WERI-Rb-1 (cell line): ENCODE measurements around the gene TTC7B.
"Not testable (repeated sequence)": the region's sequence is repeated elsewhere in the genome, so short reads cannot be mapped to it uniquely, and the experiment has no call there.

Experiments
- DNase-seq: peaks from one replicate; pipeline ENCODE4 v3.0.0-alpha.2; 2020
- H3K27ac ChIP-seq: fragments of 250-450 bp; sonication (Bioruptor Pico); 2 replicates; pipeline ENCODE4 v1.5.1; 2020; ENCODE audit warnings: mild to moderate bottlenecking, moderate library complexity
- H3K27me3 ChIP-seq: fragments of 250-450 bp; sonication (Bioruptor Pico); 2 replicates; pipeline ENCODE4 v1.5.1; 2021; ENCODE audit warnings: mild to moderate bottlenecking, low read depth, moderate library complexity; ENCODE audit not compliant: insufficient read depth, severe bottlenecking
- H3K36me3 ChIP-seq: fragments of 250-450 bp; sonication (Bioruptor Pico); 2 replicates; pipeline ENCODE4 v1.5.1; 2020; ENCODE audit warnings: mild to moderate bottlenecking, moderate library complexity
- H3K4me3 ChIP-seq: 2 replicates; pipeline ENCODE4 v1.5.1; 2011; ENCODE audit warnings: low read depth, mild to moderate bottlenecking, control low read depth, low read length
- H3K9me3 ChIP-seq: fragments of 250-450 bp; sonication (Bioruptor Pico); 2 replicates; pipeline ENCODE4 v1.5.1; 2021; ENCODE audit warnings: mild to moderate bottlenecking, moderate library complexity; ENCODE audit not compliant: severe bottlenecking
- CTCF ChIP-seq: IDR thresholded peaks from 2 replicates; pipeline ENCODE4 v1.5.1; 2011; ENCODE audit warnings: low read depth, mild to moderate bottlenecking, control low read depth, inconsistent platforms, low read length

The TTC7B gene

GRCh38 chr14:90533591-90534021, 282.6 kb downstream of the TTC7B start:
- Histone ChIP-seq H3K27ac (no peak overlapping the region), H3K4me3 (no peak overlapping the region), H3K36me3 (peaks cover 5% of the 10 kb centered on the region), H3K9me3 (no peaks in the 10 kb centered on the region), H3K27me3 (no peaks in the 10 kb centered on the region)
- DNase-seq = no peak
- TF ChIP-seq CTCF = no peak

GRCh38 chr14:90532826-90533525, 283.3 kb downstream of the TTC7B start:
- peaks cover 5% of the 10 kb centered on the region for H3K36me3 ChIP-seq
- no peak for DNase-seq
- H3K27ac ChIP-seq = no peak overlapping the region
- H3K9me3 ChIP-seq = no peaks in the 10 kb centered on the region
- no peak for TF ChIP-seq CTCF
- H3K4me3 ChIP-seq = no peak overlapping the region
- no peaks in the 10 kb centered on the region for H3K27me3 ChIP-seq

- Histone ChIP-seq H3K27me3 (no peaks in the 10 kb centered on the region), H3K36me3 (peaks cover under 1% of the 10 kb centered on the region), H3K27ac (no peak overlapping the region), H3K9me3 (no peaks in the 10 kb centered on the region), H3K4me3 (no peak overlapping the region)
- no peak for DNase-seq
- TF ChIP-seq CTCF = no peak
These were observed 284.7 kb downstream of the TTC7B start for GRCh38 chr14:90531497-90531896.

- no peaks in the 10 kb centered on the region for H3K27me3 ChIP-seq
- DNase-seq = no peak
- no peak overlapping the region for H3K27ac ChIP-seq
- no peaks in the 10 kb centered on the region for H3K36me3 ChIP-seq
- H3K9me3 ChIP-seq = no peaks in the 10 kb centered on the region
- no peak for TF ChIP-seq CTCF
- no peak overlapping the region for H3K4me3 ChIP-seq
These were observed 285.7 kb downstream of the TTC7B start for GRCh38 chr14:90530523-90530922.

GRCh38 chr14:90527978-90528377, 288.3 kb downstream of the TTC7B start:
- TF ChIP-seq CTCF = no peak
- DNase-seq = no peak
- no peaks in the 10 kb centered on the region for H3K36me3 ChIP-seq
- H3K4me3 ChIP-seq = no peak overlapping the region
- H3K9me3 ChIP-seq = no peaks in the 10 kb centered on the region
- no peak overlapping the region for H3K27ac ChIP-seq
- H3K27me3 ChIP-seq = no peaks in the 10 kb centered on the region

- DNase-seq, H3K27ac ChIP-seq, H3K4me3 ChIP-seq, H3K36me3 ChIP-seq, H3K9me3 ChIP-seq, H3K27me3 ChIP-seq: not testable (repeated sequence)
These were observed 289.7 kb downstream of the TTC7B start for GRCh38 chr14:90526536-90526935.

- not testable (repeated sequence) for H3K27me3 ChIP-seq
These were observed 290.7 kb downstream of the TTC7B start for GRCh38 chr14:90525353-90526028.

More at GRCh38 chr14:90525353-90526028, 290.7 kb downstream of the TTC7B start:
- not testable (repeated sequence) for DNase-seq, H3K9me3 ChIP-seq, H3K27ac ChIP-seq, H3K4me3 ChIP-seq, H3K36me3 ChIP-seq
